ENCODE measurements around the gene LDLRAD4. TPM values are rescaled to one million over a fixed set of nuclear protein-coding genes. Genes with fewer than 3 reads are reported as not detected.

Gene LDLRAD4
- total RNA-seq, 1 experiment from 2014 or later: not detected

GRCh38 chr18:13217971-13218367 lies 591 bp upstream of the LDLRAD4 start:
- intact Hi-C loops (cut with micrococcal nuclease): loop anchor here (5.0 kb wide), 1 partner anchor 584 kb away; no protein-coding TSS in a partner anchor
- no TSS peak for BruUV-seq (replicated peaks)
- ChIA-PET CTCF (no interaction called here), POLR2A (ENCODE audit: unreplicated experiment) (no interaction called here)
- no peaks in the 10 kb centered on the region for H3K36me3 ChIP-seq (ENCODE audit: low read depth, low read length)
- no peaks in the 10 kb centered on the region for H3K9me3 ChIP-seq (ENCODE audit: low read length)
- peaks cover 4% of the 10 kb centered on the region; the same call in 1 of the 2 replicates for H4K20me1 ChIP-seq (ENCODE audit: low read length)
- H3K4me3 ChIP-seq (ENCODE audit: low read length): no peak overlapping the region
- H3K4me2 ChIP-seq (ENCODE audit: low read length): peak overlapping the region; percentile 64; the same call in 1 of the 2 replicates
- no peaks in the 10 kb centered on the region for H3K9me2 ChIP-seq (replicated peaks; ENCODE audit: low read length)
- H3K79me2 ChIP-seq (ENCODE audit: low read length): no peaks in the 10 kb centered on the region
- no peaks in the 10 kb centered on the region for H3K4me1 ChIP-seq (ENCODE audit: insufficient read depth, low read length)
- ATAC-seq: no peak
- no peak overlapping the region for H3K27ac ChIP-seq (ENCODE audit: low read length)
- no peak overlapping the region for H3K9ac ChIP-seq (ENCODE audit: low read length)
- TF ChIP-seq CTCF (conservative IDR thresholded peaks at IDR 0.05; ENCODE audit: low read depth, low read length): no peak
- no peak for TF ChIP-seq EZH2 (IDR thresholded peaks at IDR 0.05; ENCODE audit: low read length, unreplicated experiment)
- TF ChIP-seq EZH2phosphoT487 (IDR thresholded peaks at IDR 0.05; ENCODE audit: borderline replicate concordance, low read length): no peak
- no peak for DNase-seq
- H3F3A ChIP-seq (ENCODE audit: low read length, unreplicated experiment): peaks cover 4% of the 10 kb centered on the region
- H2AFZ ChIP-seq (ENCODE audit: low read length): no peak overlapping the region
- peaks cover 92% of the 10 kb centered on the region for H3K27me3 ChIP-seq (ENCODE audit: low read length)

DNA sequence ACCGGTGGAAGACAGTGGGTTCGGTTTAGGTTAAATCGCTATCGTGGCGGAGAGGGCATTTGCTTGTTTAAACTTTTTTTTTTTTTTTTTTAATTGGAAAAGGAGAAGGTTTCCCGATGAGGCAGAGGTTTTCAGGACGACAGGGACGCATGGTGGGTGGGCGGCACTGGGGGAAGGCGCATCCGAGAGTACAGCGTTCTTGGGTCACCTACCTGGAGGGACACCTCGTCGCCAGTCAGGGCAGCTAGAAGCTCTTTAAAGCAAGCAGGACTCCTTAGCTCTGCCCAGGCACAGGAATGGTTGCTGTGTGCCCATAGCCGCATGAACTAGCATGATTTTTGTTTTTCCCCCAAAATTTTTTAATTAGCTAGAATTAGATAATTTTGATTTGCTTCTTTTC lies 437 bp downstream of the LDLRAD4 start:
- CTCF ChIA-PET: no interaction called here
- no peak overlapping the region for H2AFZ ChIP-seq (ENCODE audit: low read length)
- no peak for DNase-seq
- no peak overlapping the region for H3K27ac ChIP-seq (ENCODE audit: low read length)
- no peaks in the 10 kb centered on the region for H3K9me3 ChIP-seq (ENCODE audit: low read length)
- H3K9me2 ChIP-seq (replicated peaks; ENCODE audit: low read length): no peaks in the 10 kb centered on the region
- H3K4me2 ChIP-seq (ENCODE audit: low read length): no peak overlapping the region
- H3K36me3 ChIP-seq (ENCODE audit: low read depth, low read length): no peaks in the 10 kb centered on the region
- no peaks in the 10 kb centered on the region for H3K79me2 ChIP-seq (ENCODE audit: low read length)
- intact Hi-C loops (cut with micrococcal nuclease): loop anchor here (5.0 kb wide), 1 partner anchor 583 kb away; no protein-coding TSS in a partner anchor
- H3K4me1 ChIP-seq (ENCODE audit: insufficient read depth, low read length): no peaks in the 10 kb centered on the region
- peaks cover 92% of the 10 kb centered on the region for H3K27me3 ChIP-seq (ENCODE audit: low read length)
- no peak overlapping the region for H3K9ac ChIP-seq (ENCODE audit: low read length)
- H4K20me1 ChIP-seq (ENCODE audit: low read length): peaks cover 4% of the 10 kb centered on the region; the same call in 1 of the 2 replicates
- no peak overlapping the region for H3K4me3 ChIP-seq (ENCODE audit: low read length)
- ATAC-seq: no peak
- POLR2A ChIA-PET (ENCODE audit: unreplicated experiment): no interaction called here
- BruUV-seq (replicated peaks): no TSS peak
- TF ChIP-seq EZH2 (IDR thresholded peaks at IDR 0.05; ENCODE audit: low read length, unreplicated experiment) (peak; percentile 7), CTCF (conservative IDR thresholded peaks at IDR 0.05; ENCODE audit: low read depth, low read length) (no peak), EZH2phosphoT487 (IDR thresholded peaks at IDR 0.05; ENCODE audit: borderline replicate concordance, low read length) (no peak)
- H3F3A ChIP-seq (ENCODE audit: low read length, unreplicated experiment): peaks cover 4% of the 10 kb centered on the region

DNA sequence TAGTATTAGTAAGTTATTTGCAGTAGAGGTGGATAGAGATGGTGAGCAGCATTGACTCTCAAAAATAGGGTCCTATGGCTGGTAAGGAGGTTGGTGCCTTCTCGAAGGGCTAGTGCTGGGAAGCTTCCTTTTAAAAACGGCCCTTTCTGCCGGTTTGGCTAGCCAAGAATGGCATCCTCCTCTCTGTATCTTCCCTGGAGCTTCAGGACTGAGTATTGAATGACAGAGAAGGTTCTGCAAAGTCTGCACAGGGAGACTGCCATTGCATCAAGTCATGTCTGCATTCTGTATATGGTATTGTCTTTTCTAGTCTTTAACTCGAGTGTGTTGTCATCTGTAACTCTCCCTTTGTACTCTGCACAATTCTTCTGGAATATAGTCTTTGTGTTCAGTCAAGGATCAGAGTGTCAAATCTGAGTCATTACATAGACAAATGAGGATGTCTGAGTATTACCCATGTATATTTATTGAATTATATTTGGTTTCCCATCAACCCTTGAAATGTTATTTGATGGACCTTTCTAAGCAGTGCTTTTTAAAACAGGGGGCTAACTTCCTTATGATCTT lies 1.1 kb downstream of the LDLRAD4 start:
- no peaks in the 10 kb centered on the region for H3K9me3 ChIP-seq (ENCODE audit: low read length)
- TF ChIP-seq EZH2 (IDR thresholded peaks at IDR 0.05; ENCODE audit: low read length, unreplicated experiment) (no peak), CTCF (conservative IDR thresholded peaks at IDR 0.05; ENCODE audit: low read depth, low read length) (no peak), EZH2phosphoT487 (IDR thresholded peaks at IDR 0.05; ENCODE audit: borderline replicate concordance, low read length) (no peak)
- H3K79me2 ChIP-seq (ENCODE audit: low read length): no peaks in the 10 kb centered on the region
- no peak overlapping the region for H3K4me2 ChIP-seq (ENCODE audit: low read length)
- DNase-seq (no peak), ATAC-seq (no peak)
- no peak overlapping the region for H3K27ac ChIP-seq (ENCODE audit: low read length)
- BruUV-seq (replicated peaks): no TSS peak
- H4K20me1 ChIP-seq (ENCODE audit: low read length): peaks cover 4% of the 10 kb centered on the region; the same call in 1 of the 2 replicates
- no peak overlapping the region for H3K9ac ChIP-seq (ENCODE audit: low read length)
- H3K4me1 ChIP-seq (ENCODE audit: insufficient read depth, low read length): no peaks in the 10 kb centered on the region
- peaks cover 4% of the 10 kb centered on the region for H3F3A ChIP-seq (ENCODE audit: low read length, unreplicated experiment)
- no peak overlapping the region for H3K4me3 ChIP-seq (ENCODE audit: low read length)
- POLR2A ChIA-PET (ENCODE audit: unreplicated experiment): no interaction called here
- peaks cover 87% of the 10 kb centered on the region for H3K27me3 ChIP-seq (ENCODE audit: low read length)
- CTCF ChIA-PET: no interaction called here
- H2AFZ ChIP-seq (ENCODE audit: low read length): no peak overlapping the region
- no peaks in the 10 kb centered on the region for H3K9me2 ChIP-seq (replicated peaks; ENCODE audit: low read length)
- intact Hi-C loops (cut with micrococcal nuclease): loop anchor here (5.0 to 10.0 kb wide), 2 partner anchors 415 to 583 kb away; no protein-coding TSS in a partner anchor
- H3K36me3 ChIP-seq (ENCODE audit: low read depth, low read length): no peaks in the 10 kb centered on the region
